Activated CD4-positive, alpha-beta T cell treated with anti-CD3 and anti-CD28 coated beads, Interleukin-2, amount 50 U/mL, for 48 hours (primary cell): ENCODE measurements around the gene ISM1.
A peak's percentile ranks its signal among the peaks of the same experiment; 100 is the strongest.

ENCODE experiments used
- DNase-seq, 2 experiments: peaks; one replicate each; pipeline ENCODE4 v3.0.0-alpha.2; 2020

The ISM1 gene

DNA sequence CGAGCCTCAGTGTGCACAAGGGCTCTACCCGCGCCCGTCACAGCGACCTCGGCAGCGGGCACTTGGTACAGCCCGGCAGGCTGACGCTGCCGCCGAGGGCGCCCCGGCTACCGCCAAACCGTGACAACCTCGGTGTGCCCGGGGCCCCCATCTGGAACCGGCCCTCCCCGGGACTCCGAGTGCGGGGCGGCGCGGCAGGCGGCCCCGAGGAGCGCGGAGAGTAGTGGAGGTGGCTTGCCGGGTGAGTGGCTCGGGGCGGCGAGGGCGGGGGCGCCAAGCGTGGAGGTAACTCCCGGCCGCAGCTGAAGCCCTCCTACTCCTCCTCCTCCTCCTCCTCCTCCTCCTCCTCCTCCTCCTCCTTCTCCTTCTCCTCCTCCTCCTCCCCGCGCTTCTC is at the start of gene ISM1:
TSS of gene ISM1 (plus strand) at position 371 of the 394 bp plus-strand sequence. CDS start 503 bp downstream, outside the sequence.
- DNase-seq = peak; percentile 34 to 43

- no peak for DNase-seq
These were observed 47.9 kb upstream of the ISM1 start for GRCh38 chr20:13173201-13173600.

DNA sequence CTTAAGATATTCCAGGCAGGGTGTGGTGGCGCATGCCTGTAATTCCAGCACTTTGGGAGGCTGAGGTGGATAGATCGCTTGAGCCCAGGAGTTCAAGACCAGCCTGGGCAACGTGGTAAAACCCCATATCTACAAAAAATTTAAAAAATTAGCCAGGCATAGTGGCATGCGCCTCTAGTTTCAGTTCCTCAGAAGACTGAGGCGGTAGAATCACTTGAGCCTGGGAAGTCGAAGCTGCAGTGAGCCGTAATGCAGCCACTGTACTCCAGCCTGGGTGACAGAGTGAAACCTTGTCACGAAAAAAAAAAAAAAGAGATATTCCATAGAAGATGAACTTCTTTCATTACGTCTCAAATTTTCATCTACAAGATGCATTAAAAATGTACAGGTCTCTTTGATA is 46.7 kb upstream of the ISM1 start:
- no peak for DNase-seq

DNA sequence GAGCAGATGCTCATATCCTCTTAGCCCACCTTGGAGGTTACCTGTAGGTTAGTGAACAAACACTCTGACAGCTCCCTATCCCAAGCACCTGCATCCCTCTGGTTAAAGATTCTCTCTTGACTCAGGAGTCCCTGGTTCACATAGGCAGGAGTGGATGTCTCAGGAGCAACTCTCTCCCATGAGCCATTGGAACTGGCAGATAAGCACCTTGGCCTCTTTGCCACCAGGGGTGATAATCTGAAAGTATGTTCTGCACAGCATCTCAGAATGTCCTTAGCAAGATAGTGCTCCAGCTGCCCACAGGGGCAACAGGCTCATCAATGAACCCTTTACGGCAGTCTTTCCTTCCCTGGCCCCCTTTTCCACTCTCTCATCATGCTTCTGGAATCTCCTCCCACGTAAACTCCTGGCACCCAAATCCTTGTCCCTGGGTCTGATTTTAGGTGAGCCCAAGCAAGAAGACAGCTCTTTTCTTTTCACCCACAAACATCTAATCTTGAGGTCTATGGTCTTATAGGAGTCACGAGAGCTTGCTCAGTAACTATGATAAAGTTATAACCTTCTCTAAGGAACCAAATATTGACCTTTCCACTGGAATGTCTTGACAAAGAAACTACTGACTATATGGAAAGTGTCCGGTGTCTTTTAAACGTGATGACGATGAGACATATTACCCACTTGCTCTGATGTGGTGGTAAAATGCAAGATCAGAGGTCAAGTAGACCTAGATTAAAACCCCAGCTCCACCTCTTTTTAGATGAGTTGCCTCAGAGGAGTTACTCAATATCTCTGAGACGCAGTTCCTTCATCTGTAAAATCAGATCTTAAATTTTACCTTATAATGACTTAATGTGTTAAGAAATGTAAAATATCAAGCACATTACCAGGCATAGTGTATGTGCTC is 39.8 kb upstream of the ISM1 start:
- no peak for DNase-seq

DNA sequence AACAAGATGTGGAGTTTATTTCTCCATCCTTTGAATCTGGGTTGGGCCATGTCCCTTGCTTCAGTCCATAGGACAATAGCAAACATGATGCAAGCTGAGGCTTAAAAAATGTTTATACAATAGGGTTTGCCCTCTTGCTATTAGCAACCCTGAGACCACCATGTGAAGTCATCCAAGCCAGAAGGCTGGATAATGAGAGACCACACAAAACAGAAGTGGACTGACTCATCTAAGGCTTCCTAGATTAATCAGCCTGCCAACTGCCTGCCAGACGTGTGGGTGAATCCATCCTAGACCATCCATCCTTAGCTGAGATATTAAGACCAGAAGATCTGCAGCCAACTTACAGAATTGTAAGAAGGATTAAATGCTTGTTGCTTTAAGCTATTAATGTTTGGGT is 38.1 kb upstream of the ISM1 start:
- DNase-seq = peak in 1 of 2 experiments; percentile 13

DNA sequence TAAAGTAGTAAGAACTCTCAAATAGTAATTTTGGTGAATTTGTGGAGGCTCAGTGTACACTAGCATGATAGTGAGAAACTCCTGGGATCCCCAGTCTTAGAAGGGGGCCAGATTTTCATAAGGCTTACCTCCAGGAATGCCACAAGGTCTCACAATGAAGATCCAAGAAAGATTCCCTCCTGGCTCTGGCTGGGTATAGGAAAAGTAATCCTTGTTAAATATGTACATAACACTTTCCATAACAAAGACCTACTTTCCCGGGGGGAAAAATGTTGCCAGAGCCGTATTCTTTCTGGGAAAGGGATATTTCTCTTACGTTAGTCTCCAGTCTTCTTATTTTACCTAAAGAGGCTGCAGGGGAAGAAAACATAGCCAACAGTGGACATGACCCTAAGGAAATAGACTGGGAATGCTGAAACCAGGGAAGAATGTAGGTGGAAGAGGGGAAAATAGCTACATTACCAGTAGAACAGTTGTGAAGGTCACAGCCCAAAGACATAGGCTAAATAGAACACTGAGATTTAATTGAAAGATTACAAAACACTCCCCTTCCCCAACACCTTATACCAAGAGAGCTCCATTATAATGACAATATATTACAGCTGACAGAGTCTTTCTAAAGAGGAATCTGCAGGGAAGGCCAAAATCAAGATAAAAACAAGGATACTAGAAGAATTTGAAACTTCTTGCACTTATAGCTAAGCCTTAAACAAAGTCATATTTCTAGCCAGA is 34.9 kb upstream of the ISM1 start:
- DNase-seq = no peak

- DNase-seq = no peak
These were observed 33.2 kb upstream of the ISM1 start for GRCh38 chr20:13187899-13188298.

DNA sequence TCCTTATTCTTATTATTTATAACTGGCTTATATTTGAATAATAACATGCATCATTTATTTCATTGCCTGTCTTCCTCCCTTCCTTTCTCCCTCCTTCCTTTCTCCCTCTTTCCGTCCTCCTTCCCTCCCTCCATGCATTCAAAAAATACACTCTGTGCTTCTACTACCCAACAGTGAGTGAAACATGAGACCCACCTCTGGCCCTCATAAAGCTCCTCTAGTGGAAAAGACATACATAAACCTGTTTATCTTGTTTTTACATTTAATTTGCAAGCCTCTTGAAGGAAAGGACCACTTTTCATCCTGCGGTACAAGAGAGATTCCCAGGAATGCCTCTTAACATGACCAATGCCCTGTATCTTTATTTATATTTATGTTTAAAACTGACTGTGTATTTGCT is 21.8 kb upstream of the ISM1 start:
- no peak for DNase-seq

DNA sequence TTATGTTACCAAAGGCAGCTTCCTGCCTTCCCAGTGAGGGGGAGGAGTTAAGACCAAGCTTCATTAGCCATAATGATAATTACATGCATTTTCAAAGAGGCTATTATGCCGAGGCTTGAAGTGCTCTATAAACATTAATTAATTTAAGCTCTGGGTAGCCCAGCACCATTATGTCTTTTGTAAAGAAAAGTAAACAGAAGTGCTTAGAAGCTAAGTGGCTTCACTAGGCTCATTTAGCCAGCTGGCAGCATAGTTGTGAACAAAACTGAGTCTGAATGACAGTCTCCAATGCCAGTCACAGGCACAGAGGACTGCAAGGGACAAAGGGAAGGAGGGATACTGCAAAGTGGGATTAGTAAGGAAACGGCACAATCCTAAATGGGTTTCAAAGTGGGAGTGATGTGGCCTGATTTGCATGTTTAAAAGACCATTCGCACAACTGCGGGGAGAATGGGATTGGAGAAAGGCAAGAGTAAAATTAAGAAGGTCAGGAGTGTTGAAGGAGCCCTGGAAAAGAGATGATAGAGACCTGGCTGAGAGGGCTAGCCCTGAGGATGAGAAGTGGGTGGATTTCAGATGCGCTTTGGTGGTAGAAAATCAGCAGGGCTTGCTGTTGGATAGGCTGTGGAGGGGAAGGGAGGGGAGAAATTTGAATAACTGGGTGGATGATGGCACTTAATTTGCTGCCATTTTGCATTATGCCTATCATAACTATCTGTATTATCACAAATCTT is 20.1 kb upstream of the ISM1 start:
- DNase-seq = no peak

DNA sequence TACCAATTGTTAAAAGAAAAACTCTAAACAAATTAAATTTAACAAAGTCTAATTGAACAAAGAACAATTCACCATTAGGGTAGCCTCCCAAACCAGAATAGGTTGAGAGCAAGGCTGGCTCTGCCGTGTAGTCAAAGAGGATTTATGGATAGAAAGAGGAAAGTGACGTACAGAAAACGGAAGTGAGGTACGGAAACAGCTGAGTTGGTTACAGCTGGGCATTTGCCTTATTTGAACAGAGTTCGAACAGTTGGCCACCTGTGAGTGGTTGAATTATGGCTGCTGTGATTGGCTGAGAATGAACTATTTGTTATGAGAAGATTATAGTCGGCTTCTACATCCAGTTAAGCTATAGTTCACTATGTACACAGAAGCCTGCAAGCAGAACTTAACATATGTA is 18.5 kb upstream of the ISM1 start:
- DNase-seq = no peak

- DNase-seq = no peak
These were observed 15.6 kb upstream of the ISM1 start for GRCh38 chr20:13205425-13205824.

GRCh38 chr20:13205848-13206434 is 15.1 kb upstream of the ISM1 start:
- DNase-seq = no peak

DNA sequence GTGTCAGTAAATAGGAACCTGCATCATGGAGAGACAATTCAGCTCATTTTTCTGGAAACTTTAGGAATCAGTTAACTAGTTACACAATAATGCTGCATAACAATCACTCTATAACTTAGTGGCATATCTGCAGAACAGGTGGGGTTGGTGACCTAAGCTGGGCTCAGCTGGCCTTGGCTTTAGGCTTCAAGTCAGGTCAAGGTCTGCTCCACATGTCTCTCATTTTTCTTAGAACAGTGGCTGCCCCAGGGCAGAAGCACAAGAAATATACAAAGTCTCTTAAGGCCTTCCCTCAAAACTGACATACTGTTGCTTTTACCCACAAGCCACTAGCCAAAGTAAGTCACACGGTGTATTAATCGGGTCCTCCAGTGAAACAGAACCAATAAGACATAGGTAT is 14.1 kb upstream of the ISM1 start:
- no peak for DNase-seq

DNA sequence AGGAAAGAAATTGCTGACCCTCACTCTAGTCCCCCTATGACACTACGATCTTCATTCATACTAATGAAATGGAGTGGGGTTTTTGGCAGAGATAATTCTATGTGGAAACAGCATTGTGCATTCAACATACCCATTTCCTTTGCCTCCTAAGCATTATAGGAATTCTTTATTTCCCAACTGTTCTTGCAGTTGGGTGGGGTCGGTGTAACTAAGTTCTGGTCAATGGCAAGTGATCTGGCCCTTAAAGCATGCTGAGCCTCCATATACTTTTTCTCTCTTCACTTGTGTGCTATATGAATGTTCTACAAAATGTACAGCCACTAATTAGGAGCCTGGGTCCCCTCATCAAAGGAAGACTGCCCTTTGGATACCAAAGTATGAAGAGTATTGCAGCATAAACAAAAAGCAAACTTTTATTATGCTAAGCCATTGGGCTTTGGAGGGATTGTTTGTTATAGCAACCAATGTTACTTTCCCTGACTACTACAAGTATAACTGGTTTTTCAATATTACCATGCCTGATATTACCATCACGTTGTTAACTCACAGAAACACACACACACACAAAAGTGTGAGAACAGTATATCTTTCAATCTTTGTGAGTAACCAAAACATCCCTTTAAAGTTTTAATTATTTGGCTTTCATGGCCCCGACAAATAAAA is 9.0 kb upstream of the ISM1 start:
- no peak for DNase-seq

- DNase-seq = no peak
These were observed 8.3 kb upstream of the ISM1 start for GRCh38 chr20:13212750-13213149.

DNA sequence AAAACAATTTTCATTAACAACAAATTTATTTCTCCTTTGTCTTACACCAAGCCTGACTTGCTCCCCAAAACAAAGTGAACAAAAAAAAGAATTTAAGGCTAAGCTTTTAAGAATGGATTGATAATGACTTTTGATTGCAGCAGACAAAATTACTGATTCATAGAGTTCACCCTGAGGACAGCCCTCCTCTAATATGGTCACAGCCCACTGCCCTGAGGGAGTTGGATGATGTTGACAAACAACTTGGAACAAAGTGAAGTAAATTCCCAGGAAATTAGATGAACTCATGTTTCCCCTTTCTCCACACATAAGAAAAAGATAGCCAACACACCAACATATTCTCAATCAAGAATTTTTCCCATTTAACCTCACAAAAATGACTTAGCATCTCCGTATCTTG is 7.7 kb upstream of the ISM1 start:
- DNase-seq = no peak

- no peak for DNase-seq
These were observed 4.5 kb upstream of the ISM1 start for GRCh38 chr20:13216533-13216932.

- no peak for DNase-seq
These were observed 1.5 kb upstream of the ISM1 start for GRCh38 chr20:13219327-13220193.

DNA sequence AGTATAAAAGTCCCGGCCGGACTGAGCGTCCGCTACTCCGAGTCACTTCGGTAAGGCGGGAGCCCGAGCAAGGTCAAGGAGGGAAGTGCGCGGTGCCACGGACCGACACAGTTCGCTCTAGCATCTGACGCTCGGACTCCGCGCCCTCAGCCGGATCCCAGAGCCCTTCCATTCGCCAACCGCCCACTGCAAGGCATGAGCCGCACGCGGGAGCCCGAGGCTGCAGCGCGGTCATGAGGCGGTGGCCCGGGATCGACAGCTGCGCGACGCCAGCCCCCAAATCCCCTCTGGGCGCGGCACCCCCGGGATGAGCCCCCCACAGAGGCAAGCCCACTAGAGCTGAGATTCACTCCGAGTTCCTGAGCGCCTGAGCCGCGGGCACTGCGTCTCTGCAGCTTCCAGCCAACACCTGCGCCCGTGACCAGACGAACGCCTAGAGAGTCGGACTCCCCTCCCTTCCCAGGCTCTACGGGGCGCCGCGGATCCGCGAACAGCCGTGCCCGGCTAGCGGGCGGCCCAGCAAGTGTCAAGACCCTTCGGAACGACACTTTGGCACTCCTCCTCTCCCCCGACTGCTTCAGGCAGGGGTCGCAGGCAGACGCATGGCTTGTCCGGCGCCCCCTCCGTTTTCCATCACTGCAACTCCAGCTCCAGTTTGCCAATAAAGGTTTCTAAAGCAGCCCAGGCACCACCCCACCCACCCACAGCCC is 725 bp upstream of the ISM1 start:
- peak; percentile 34 to 41 for DNase-seq

- DNase-seq = peak; percentile 5 to 8
These were observed 219 bp downstream of the ISM1 start for GRCh38 chr20:13221313-13221672.
